K562 (cell line): Measurements from ENCODE around the gene DTX4.

ENCODE experiments used
- NELFE ChIP-seq: IDR thresholded peaks from 2 replicates; pipeline ENCODE4 v1.6.1; 2011; ENCODE audit warnings: mild to moderate bottlenecking; ENCODE audit not compliant: insufficient read depth, insufficient read length
- NFE2L1 ChIP-seq: fragments of 450-650 bp; IDR thresholded peaks from 2 replicates; pipeline ENCODE4 v1.6.1; 2016; ENCODE audit warnings: missing genetic modification characterization, low read depth, mild to moderate bottlenecking, missing compliant biosample characterization, moderate library complexity, borderline replicate concordance
- NR4A1 ChIP-seq, 2 experiments: fragments of 250-450 bp in 1 of 2; fragments of 450-650 bp in 1 of 2; sonication (Bioruptor Pico) in 1 of 2; IDR thresholded peaks; 2 replicates each; pipeline versions ENCODE4 v1.4.0 to v1.6.1; 2016 to 2020; ENCODE audit warnings: mild to moderate bottlenecking in 2 of 2, missing compliant biosample characterization in 1 of 2, missing genetic modification characterization in 1 of 2, moderate library complexity in 1 of 2
- POLR2AphosphoS5 ChIP-seq: IDR thresholded peaks from 2 replicates; pipeline ENCODE4 v1.6.1; 2011; ENCODE audit warnings: mild to moderate bottlenecking, low read depth, low read length, moderate library complexity; ENCODE audit not compliant: control insufficient read depth, insufficient read depth
- RBM34 ChIP-seq: fragments of 200-400 bp; formaldehyde crosslinking; IDR thresholded peaks from 2 replicates; pipeline ENCODE4 v1.6.1; 2018; ENCODE audit warnings: low read length, borderline replicate concordance; ENCODE audit not compliant: insufficient read depth
- SP1 ChIP-seq: sonication (generic); formaldehyde crosslinking; IDR thresholded peaks from 2 replicates; pipeline ENCODE4 v1.8.1; 2022; ENCODE audit warnings: mild to moderate bottlenecking, missing genetic modification reagents
- SRF ChIP-seq, 2 experiments: fragments of 250-450, 450-650 bp in 1 of 2; sonication (Bioruptor Pico) in 1 of 2; sonication (generic) in 1 of 2; formaldehyde crosslinking; IDR thresholded peaks; 2 replicates each; pipeline versions ENCODE4 v1.5.0 to v1.5.1; 2020 to 2022; ENCODE audit warnings: mild to moderate bottlenecking in 1 of 2, missing genetic modification reagents in 1 of 2
- TF ChIP-seq, protein P1 (sequence below): sonication (generic); IDR thresholded peaks from 2 replicates; pipeline ENCODE4 v1.6.1; 2016
- TF ChIP-seq, protein P2 (sequence below): sonication (generic); formaldehyde crosslinking; IDR thresholded peaks from 2 replicates; pipeline ENCODE4 v1.8.1; 2023; ENCODE audit warnings: mild to moderate bottlenecking, missing genetic modification reagents

DNA sequence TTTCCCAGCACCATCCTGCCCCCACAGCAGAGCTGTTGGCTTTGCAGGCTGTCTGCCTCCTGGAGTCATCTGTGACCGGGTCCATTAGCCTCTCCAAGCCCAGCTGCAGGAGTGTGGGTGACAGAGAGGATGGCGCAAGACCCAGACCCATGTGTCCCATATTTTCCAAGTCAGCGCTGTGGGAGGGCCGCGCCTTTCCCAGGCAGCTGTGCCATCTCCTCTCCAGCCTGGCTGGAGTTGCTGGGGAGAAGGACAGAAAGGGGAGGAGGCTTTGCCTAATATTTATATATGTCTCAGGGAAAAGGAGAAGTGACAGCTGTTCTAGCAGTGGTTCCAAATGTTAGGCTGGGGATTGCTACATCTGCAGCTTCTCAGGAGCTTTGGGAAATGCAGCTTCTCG lies 15.7 kb downstream of the DTX4 start:
- no peak for TF ChIP-seq NFE2L1 (tag)
- TF ChIP-seq, protein P1, sequence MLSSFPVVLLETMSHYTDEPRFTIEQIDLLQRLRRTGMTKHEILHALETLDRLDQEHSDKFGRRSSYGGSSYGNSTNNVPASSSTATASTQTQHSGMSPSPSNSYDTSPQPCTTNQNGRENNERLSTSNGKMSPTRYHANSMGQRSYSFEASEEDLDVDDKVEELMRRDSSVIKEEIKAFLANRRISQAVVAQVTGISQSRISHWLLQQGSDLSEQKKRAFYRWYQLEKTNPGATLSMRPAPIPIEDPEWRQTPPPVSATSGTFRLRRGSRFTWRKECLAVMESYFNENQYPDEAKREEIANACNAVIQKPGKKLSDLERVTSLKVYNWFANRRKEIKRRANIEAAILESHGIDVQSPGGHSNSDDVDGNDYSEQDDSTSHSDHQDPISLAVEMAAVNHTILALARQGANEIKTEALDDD, result no peak
- TF ChIP-seq POLR2AphosphoS5, result no peak
- TF ChIP-seq SRF (CRISPR knock-in tag; IDR thresholded peaks at IDR 0.05), result no peak
- TF ChIP-seq RBM34, result no peak
- TF ChIP-seq, protein P2, sequence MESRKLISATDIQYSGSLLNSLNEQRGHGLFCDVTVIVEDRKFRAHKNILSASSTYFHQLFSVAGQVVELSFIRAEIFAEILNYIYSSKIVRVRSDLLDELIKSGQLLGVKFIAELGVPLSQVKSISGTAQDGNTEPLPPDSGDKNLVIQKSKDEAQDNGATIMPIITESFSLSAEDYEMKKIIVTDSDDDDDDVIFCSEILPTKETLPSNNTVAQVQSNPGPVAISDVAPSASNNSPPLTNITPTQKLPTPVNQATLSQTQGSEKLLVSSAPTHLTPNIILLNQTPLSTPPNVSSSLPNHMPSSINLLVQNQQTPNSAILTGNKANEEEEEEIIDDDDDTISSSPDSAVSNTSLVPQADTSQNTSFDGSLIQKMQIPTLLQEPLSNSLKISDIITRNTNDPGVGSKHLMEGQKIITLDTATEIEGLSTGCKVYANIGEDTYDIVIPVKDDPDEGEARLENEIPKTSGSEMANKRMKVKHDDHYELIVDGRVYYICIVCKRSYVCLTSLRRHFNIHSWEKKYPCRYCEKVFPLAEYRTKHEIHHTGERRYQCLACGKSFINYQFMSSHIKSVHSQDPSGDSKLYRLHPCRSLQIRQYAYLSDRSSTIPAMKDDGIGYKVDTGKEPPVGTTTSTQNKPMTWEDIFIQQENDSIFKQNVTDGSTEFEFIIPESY (CRISPR knock-in tag), result no peak
- no peak for TF ChIP-seq SP1
- no peak for TF ChIP-seq NELFE
- no peak for TF ChIP-seq NR4A1 (CRISPR knock-in tag; IDR thresholded peaks at IDR 0.05)
- no peak for TF ChIP-seq NR4A1 (tag; IDR thresholded peaks at IDR 0.05)
